Measurements from ENCODE around the gene TMEM185B. TPM values are rescaled to one million over a fixed set of nuclear protein-coding genes. Genes with fewer than 3 reads are reported as not detected.

The TMEM185B gene
- polyA plus RNA-seq, 1 donor = 24.3 TPM

DNA sequence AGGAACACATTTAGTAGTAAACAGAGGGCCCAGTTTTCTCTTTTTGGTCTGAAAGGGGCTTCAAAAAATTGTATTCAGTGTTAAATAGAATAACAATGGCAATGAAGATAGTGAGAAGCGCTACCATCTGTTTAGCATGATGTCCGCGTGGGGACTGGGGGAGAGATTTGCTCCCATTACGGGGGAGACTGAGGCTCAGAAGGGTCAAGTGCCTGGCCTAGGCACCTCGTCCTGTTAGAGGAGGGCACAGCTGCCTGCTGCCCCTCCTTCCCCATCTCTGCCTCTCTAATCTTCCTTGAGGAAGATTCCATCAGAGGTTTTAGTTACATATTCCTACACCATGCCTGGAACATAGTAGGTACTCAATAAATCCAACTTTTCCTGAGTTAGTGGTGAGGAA, 10.1 kb upstream of the TMEM185B start:
- DNase-seq = no peak

DNA sequence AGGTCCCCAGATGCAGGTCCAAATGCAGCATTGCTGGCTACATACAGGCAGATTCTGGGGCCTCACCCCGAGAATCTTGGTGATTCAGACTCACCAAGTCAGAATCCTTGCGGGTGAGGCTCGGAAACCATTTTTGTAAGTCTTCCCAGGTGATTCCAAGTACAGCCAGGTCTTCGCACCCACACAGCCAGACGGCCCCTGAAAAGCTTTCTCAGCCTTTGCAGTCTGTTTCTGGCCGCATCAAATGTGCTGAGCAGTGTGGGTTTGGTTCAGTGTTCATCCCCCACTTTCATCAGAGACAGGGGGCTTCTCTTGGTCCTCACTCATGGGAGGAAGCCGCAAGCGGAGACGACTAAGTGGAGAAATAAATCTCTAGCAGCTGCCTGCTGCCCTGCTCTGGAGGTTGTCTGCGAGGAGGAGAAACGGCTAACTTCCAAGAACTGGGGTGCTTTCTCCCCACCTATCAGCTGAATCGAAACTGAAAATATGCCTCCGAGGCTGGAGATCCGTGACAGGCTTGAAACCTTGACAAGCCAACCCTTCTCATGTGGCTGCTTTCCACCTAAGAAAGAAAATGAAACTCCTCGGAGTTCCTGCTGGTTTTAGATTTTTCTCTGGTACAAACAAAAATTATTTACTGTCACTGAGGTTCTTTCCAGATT, 8.9 kb upstream of the TMEM185B start:
- no peak for DNase-seq

DNA sequence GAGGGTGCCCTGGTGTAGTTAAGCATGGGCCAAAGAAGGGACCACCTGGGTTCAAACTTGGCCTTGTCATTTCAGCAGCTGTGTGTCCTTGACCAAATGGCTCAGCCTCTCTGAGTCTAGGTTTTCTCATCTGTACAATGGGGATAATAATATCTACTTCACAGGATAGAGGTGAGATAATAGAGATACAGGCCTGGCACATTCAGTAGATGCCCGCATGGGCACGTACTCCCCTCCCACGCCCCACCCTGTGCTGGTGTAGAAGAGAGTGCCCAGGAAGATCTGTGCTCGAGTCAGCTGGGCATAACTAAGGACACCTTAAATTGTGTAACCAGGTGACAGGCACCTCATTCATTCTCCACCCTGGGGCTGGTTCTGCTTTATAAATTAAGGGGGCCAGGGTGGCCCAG, 8.4 kb upstream of the TMEM185B start:
- no peak for DNase-seq

DNA sequence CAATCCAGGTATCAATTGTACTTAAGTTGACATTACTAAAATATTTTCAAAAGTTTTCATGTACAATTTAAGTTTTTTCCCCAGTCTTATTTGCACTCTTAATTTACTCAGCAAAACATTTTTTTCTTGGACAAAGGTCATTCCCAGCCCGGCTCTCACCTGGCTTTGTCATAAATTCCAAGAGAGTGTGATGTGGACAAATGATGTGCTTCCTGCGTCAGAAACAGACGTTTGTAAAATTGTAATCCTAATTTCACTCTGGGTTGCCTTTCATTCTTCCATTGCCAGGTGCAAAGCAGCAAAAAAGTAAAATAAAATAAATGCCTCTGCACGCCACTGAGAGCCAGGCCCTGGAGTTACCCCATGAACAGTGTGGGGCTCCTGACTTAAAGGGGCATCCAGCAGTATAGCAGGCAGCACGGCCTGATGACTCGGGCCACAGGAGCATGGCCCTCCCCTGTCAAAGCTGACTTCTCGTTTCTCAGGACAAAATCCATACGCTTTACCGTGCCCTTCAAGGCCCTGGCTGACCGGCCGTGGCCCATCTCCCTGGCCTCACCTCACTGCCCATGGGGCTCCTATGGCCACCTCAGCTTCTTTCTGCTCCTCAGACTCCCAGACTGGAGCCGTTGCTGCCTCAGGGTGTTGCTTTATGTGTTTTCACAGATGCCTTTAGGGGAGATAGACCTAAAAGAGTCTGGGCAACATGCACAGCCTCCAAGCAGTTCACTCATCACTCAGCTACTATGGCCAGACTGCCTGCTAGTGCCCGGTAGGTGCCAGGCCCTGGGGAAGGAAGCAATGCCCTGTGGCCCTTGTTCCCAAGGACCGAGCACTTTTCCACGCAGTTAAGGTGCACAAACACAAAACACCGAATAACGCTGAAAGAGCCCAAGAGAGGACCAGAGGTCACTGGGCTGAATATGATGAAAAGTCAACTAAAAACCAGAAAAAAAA, 7.6 kb upstream of the TMEM185B start:
- no peak for DNase-seq

DNA sequence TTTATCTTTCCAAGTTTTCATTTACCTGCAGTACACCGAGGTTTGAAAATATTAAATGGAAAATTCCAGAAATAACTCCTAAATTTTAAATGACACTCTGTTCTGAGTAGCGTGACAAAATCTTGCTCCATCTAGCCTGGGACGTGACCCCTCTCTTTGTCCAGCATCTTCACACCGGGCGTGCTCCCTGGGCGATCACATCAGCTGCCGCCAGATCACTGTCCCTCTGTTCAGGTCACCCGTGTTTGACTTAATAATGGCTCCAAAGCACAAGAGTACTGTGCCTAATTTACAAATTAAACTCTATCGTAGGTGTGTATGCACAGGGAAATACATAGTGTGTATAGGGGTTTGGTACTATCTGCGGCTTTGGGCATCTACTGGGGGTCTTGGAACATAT, 6.1 kb upstream of the TMEM185B start:
- DNase-seq = no peak

DNA sequence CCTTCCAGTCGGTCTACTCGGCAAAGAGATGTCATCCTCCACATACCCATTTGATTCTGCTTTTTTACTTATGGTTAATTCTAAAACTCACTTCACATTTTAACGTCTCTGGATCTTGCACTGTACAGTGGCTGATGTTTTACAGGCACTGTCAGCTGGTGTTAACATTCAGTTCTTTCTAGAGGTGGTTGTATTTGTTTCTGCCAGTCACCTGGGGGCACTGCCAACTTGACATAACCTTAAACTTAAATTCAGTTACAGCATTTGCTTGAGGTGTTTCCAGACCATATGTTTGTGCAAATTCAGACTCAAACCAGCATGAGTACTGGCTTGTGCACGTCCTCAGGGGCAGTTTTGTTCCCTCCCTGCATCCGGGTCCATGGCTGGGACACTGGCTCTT, 5.3 kb upstream of the TMEM185B start:
- no peak for DNase-seq

DNA sequence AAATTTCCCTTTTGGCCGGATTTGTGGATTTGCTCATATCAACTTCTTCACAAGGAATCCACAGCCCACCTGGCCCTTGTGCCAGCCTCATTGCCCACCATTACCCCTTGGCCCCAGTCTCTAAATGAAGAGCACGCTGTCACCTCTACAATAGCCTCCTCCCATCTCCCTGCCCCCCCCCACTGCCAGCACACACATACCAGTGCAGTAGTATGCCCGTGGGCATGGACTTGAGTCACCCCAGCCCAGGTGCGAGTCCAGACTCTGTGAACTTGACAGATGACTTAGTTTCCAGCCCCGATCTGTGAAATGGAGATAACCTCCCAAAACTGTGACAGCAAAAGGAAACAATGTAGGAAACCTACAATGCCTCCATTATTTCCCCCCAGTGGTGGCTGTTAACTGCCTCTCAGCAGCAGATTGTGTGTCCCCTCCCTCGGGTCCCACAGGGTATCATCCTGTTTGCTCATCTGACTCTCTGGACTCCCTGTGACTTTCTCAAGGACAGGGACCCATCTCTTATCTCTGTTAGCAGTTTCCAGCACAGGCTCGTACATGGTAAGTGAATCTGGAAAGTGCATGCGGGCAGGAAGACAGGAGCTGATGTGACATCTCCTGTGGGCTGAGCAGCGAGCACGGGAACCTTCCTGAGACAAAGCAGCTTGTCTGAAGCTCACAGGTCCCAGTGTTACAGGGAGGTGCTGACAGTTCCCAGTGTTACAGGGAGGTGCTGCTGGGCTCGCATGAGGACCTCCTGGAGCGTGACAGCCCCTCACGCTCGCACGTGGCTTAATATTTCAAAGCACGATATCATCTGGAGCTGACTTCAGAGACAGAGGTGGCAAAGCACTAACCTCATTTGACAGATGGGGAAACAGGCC, 4.2 kb upstream of the TMEM185B start:
- DNase-seq = no peak

DNA sequence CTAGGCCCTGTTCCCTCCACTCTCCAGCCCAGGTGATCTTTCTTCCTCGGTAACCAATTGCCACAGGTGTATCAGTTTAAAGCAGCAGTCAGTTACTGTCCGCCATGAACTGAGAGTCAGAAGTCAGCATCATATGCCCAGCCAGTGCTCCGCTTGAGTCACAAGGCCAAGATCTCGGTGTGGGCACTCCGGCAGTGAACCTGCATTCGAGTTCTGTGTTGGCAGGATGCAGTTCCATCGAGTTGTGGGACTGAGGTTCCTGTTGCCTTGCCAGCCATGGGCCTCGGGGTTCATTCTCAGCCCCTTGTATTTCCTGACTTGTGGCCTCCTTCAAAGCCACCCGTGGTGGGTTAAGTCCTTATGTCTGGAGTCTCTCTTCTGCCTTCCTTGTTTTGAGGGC, 3.1 kb upstream of the TMEM185B start:
- no peak for DNase-seq

DNA sequence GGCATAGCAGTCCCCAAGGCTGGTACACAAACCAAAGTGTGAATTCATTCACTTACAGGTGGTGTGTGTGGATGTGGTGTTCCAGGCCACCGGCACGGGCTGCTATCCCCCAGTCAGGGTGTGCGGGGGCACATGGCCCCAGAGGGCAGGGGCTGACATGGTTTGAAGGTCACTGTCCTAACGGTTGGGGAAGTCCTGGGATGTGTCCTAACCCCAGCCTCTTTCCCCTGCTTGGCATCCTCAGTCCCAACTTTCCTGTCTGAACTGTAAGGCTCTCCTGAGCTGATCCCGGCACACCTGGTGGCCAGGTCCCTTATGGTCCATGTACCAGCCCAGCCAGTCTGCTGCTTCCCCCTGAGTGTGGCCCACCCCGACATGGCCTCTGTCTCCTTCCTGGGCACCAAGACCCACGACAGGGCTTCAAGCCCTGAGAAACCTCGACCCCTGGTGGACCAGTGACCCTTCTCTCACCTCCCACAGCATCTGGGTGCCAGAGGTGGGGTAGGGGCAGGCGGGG, 2.4 kb upstream of the TMEM185B start:
- no peak for DNase-seq

DNA sequence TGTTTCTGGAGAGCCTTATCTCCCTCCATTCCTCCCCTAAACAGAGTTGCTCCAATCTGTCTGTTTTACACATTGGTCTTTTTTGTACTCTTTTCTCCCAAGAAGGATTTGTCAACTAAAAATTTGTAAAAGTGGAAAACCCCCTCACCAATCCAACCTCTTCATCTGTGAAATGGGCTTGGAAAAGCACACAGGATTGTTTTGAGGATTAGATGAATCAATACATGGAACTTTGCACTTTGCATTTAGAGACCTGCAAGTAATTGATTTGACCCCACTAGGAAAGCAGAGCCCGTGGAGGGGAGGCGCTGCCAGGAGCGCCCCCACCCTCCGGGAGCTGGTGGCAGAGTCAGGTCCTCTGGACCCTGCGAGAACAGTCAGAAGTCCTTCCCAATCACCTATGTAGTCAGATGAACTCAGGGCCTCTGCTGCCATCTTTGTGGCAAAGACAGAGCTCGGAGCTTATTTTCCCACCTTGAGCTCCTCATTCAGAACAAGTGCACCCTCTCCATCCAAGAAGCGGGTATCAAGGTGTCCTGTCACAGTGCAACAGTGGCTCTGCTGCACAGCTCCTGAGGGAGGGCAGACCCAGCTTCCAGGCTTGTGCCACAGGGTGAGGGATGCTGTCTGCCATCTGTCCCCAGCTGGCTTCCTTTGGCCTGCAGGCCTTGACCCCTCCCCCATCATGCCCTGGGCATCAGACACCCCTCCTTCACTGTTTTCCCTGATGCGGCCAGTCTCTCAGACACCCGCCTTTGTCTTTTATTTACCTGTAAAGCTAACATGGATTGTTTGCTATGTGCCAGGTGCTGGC, 1.7 kb upstream of the TMEM185B start:
- DNase-seq = no peak

DNA sequence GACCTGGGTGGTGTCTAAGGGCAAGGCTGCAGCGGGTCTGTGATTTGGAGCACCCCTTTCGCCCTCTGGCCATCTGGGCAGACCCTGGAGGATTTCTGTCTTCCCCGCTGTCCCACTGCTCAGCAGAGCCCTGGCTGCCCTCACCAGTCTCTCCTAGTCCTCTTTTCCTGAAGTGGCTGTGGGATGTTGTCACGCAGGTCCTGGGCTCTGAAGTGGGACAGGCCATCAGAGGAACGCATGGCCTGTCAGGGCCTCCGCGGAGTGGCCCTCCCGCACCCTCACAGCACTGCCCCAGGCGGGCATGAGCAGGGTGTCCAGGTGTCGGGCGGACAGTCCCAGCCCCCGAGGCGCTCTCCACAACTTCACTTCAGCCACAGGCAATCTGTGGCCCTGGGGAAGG, 1.1 kb upstream of the TMEM185B start:
- no peak for DNase-seq

DNA sequence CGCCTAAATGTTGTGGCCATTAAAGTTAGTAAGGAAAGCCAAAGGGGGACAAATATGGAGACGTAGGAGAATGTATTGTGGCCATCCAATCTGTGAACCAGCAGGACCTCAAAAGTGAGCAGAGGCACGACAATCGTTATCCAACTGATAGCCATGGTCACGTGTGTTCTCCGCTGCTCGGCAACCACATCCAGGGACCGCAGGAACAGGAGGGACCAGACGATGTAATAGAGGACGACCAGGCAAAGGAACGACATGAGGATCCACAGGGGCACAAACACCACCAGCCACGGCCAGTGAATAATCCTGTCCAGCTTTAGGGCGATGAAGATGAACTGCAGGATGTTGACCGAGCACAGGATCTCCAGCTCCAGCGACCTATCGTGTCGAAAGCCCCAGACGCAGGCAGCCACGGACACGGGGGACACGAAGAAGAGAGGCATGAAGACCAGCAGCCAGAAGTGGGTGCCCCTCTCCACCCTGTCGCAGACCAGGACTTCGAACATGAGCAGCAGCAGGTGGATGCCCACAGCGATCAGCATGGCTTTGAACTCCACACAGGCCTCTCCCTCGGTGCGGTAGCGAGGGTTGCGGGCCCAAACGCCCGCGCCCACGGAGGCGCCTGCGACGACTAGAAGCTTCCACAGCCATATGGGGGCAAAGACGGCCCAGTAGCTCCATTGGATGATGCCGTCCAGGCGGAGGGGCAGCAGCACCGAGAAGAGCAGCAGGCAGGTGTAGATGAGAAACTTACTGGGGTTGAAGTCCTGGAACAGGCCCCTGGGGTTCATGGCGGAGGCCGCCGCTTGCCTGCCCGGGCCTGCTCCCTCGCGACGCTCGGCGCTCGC, 790 bp downstream of the TMEM185B start:
- DNase-seq = no peak

DNA sequence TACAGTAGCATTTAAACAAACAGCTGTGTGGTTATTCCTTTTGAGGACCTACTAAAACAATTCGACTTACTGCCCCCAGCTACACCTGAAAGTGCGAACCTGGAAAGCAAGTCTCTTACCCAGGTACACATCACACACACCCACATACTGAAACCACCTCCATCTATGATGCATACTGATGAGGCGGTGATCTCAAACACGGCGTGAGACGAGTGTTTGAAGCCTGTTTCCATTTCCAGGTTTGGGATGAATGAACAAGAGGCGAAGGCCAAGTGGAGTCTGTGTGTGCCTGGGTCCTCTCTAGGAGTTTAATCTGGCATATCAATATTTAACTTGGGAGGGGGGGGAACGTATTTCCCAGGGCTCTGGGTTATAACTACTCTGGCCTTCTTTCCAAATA, 1.6 kb downstream of the TMEM185B start:
- DNase-seq = no peak

DNA sequence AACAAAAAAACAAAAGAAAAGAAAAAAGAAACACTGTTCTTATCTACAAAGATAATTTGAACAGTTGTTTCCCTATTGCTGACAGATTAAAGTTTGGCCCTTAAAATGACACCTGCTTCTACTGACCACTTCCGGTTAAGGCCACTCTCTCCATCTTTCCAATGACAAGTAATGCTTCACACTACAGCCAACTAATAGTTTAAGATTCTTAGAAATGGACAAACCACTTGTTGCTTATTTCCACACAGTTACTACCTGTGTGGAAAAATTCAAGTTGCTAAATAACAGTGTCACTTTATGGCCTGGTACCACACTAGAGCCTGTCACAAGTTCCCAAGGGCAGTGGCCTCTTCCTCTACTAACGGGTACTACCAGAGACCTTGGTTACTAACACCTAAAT, 2.4 kb downstream of the TMEM185B start:
- no peak for DNase-seq

DNA sequence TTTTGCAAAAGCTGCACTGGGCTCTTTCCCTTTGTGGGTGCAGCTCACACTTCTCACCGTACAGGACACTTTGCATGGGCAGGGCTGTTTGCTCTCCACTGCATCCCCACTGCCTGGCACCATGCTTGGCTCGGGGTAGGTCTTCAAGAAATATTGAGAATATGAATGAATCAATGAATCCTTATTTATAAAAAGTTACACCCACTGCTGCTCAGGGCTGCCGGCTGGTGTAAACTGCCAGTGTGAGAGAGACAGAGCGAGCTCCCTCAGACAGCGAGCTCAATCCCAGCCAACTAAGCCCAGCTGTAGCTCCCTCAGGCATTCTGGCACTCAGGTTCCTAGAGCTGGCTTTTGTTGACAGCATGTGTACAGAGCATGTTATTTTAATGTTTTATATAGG, 3.4 kb downstream of the TMEM185B start:
- no peak for DNase-seq

DNA sequence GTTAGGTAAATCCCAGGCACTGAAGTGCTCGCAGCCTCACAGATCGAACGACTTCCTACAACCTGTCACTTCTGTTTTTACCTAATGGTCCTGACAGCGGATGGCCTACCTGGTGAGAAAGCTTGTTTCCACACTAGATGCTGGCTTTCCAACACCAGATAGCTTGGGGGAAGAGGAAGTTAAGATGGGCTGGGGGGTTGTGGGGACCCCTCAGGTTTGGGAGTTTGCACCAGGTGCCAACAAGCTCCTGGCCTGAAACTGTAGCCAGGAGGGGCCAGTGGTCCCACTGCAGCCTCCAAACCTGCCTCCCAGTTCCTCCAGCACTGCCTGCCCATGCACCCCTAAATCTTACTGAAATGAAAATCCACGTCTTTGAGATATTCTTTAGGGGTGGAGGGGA, 3.9 kb downstream of the TMEM185B start:
- DNase-seq = no peak

DNA sequence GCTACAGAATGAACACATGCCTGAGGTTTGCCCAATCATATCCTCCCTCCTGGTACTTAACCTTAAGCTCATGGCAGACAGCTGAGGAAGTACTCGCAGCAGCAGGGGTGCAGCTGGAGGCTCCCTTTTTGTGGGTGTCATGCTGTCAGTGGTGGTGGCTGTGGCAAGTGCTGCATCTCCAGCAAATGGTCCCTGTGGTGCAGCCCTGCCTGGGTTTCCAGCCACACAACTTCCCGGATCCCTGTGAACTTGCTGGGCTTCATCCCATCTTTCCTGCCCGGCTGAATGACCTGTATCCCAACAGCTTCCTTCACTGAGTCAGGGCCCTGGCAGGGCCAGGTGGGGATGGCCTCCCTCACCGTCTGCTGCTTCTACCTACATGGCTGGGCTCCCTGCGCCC, 5.0 kb downstream of the TMEM185B start:
- no peak for DNase-seq

DNA sequence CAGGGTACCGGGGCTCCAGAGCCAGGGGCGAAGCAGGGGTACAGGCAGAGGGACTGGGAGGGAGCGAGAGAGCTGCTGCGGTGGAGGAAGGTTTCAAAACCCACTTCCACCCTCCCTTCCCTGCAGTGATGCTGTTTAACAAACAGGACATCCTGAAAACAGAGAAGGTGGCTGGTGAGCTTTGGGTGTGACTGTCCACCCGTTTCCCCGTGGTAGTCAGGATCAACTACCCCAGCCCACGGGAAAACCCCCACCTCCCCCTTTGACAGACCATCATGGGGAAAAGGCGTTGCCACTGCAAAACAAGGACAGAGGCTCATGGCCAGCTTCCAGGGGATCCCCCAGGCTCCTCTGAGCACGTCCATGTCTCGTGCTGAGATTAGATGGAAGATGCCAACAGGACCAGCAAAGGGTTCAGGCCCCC, 12.9 kb downstream of the TMEM185B start:
- no peak for DNase-seq

DNA sequence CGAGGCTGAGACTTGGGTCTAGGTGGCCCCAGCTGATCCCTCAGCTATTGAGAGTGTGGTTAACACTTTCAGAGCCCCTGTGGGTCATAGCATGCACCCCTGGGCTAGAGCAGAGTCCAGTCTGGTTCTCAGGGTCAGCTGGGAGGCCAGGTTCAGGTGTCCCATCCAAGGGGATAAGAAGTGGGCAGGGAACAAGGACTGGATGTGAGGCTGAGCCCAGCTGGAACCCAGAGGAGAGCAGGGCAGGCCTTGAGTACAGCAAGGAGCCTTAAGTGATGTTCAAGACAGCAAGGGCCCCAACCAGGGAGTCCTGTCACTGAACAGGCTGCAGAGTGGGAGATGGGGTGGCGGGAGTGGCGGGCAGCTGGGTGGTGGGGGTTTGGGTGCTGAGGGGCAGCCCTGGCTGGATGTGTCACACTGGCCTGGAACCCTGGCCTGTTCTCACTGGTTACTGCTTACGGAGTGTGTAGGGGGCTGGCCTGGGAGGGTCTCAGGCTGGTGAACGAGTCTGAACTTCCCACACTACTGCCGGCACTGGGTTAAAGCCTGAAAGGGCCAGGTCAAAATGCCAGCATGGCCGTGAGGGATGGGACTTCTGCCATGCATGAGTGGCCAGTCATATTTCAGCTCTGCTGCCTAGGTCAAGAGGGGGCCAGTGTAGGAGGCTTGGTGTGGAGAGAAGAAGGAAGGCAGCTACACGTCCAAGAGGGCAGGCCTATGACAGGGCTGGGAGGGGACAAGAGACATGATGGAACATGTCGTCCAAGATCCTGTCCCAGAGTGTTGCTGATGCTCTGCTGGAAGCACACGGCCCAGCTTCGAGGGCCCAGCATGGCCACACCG, 13.6 kb downstream of the TMEM185B start:
- no peak for DNase-seq
